Left cardiac atrium (tissue), 4 donors: ENCODE measurements around the gene DKKL1. TPM values are rescaled to one million over a fixed set of nuclear protein-coding genes. Genes with fewer than 3 reads are reported as not detected.

Experiments
- ATAC-seq, 2 donors: fragments of 200-7000 bp; cut with Tn5 transposase; one replicate each; pipeline ENCODE4 v1.9.1; 2020; ENCODE audit warnings: mild to moderate bottlenecking in 2 of 2, moderate library complexity in 2 of 2
- DNase-seq: peaks from one replicate; pipeline ENCODE4 v3.0.0-alpha.2; 2020
- intact Hi-C, 2 donors: fragments of 100-400 bp; cut with DNase I; formaldehyde crosslinking; loops; one replicate each; pipeline versions ENCODE4 v1.14.1 to v1.15.1; 2022 to 2023
- total RNA-seq, 2 donors: library from RNA; stranded (reverse); fragmentation: NEBNext Ultra II Directional; extraction: Animal tissue kit (Norgen Biotek cat#: 25700); gene quantifications; one replicate each; pipeline ENCODE4 v1.2.1, GENCODE V29; 2021
- donor health status: DM: no; HTN: yes; CAD: no.
- donor health status: DM: no; HTN: yes; CAD: no; lungs with severe emphysema.
- donor health status: DM: yes; HTN: yes; CAD: no.
- donor health status: Dilated cardiomyopathy.

Gene DKKL1
- total RNA-seq, 2 donors from 2014 or later, result not detected

DNA sequence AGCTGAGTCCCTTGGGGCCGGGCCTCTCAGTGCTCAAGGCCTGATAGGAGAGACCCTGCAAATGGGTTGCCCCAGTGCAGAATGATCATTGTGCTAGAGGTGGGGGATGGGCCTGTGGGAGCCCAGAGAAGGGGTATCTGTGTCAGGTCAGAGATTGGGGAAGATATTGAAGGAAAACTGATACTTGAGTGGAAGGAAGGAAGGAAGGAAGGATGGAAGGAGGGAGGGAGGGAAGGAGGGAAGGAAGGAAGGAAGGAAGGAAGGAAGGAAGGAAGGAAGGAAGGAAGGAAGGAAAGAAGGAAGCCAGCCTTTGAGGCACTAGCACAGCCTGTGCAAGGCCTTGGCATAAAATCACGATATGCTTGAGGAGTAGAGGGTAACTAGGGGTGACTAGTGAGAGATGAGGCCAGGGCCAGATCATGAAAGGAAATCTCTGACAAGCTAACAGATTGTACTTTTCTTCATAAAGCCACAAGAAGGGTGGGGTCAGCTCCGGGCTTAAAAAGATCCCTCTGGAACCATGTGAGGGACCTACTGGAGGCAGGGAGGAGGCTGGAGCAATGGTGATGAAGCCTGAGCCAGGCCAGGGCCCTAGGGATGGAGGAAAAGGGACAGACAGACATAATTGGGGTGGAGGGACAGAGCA, 48.1 kb downstream of the DKKL1 start:
- ATAC-seq (no peak), DNase-seq (no peak)
- intact Hi-C loops, result loop anchor here in 1 of 2 donors (10.0 kb wide), 1 partner anchor 127 kb away; no protein-coding TSS in a partner anchor

DNA sequence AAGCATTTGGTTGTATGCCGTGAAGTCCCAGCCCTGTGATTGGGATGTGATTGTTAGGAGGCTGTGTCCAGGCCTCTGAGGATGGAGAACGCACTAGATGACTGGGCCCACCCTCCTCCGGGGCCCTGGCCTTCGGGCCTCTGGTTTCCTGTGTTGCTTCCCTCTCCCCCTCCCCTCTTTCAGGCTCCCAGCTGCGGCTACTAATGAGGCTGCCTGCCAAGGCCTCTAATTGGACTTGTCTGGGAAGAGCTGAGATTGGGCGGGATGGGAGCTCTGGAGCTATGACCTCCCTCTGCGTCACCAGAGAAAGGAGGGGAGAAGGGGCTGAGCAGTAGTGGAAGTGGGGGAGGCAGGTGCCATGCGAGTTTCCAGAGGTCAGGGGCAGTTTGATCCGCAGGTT, 49.7 kb downstream of the DKKL1 start:
- intact Hi-C loops, result loop anchor here in 1 of 2 donors (10.0 kb wide), 1 partner anchor 129 kb away; no protein-coding TSS in a partner anchor
- no peak for DNase-seq
- ATAC-seq, result no peak

DNA sequence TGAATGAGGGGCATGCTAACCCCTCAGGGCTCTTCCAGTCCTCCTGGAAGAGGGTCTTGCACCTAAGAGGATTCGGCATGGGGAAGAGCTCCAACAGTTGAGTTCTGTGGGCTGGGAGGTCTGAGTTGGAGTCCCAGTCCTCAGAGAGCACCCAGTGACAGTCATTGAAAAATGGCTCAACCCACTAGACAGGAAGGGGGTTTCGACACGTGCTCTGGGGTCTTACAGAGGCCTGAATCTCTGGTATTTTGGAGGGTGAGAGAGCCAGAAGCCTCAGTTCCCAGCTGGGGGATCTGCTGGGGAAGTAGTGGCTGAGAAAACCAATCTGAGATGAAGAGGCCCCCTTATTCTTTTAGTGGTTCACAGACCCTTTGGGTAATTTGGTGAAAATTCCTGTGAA, 50.6 kb downstream of the DKKL1 start:
- DNase-seq (no peak), ATAC-seq (no peak)
- intact Hi-C loops, result loop anchor here in 1 of 2 donors (10.0 kb wide), 1 partner anchor 129 kb away; no protein-coding TSS in a partner anchor

DNA sequence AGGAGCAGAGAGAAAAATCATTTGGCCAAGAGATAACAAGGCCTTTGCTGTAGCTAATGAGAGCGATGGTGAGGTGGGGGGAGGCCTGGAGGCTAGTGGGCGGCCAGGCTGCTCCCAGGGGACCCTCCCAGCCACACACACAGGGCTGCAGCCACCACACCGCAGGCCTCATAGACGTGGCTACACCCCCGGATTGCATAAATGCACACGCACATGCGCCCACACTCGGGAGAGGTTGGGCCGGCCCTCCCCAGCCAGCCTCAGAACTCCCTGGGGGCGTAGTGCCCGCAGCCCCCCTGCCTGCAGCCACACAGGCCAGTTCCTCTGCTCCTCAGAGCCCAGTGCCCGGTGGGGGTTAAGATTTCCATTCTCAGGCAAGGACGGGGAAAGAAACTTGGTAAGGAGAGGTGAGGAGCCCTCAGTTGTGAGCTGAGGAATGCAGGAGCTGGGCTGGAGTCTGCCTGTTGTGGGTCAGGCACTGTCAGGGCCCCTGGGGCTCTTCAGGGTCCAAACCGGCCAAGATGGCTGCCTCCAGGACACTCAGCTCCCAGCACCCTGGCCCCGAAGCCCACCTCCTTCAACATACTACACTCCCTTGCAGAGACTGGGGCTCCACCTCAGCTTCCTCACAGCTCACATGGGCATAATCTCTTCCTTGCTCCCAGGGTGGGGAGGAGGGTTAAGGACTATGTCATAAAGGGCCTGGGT, 51.6 kb downstream of the DKKL1 start:
- intact Hi-C loops, result loop anchor here in 1 of 2 donors (10.0 kb wide), 1 partner anchor 130 kb away; no protein-coding TSS in a partner anchor
- peak in 1 of 2 donors; percentile 41 for ATAC-seq

DNA sequence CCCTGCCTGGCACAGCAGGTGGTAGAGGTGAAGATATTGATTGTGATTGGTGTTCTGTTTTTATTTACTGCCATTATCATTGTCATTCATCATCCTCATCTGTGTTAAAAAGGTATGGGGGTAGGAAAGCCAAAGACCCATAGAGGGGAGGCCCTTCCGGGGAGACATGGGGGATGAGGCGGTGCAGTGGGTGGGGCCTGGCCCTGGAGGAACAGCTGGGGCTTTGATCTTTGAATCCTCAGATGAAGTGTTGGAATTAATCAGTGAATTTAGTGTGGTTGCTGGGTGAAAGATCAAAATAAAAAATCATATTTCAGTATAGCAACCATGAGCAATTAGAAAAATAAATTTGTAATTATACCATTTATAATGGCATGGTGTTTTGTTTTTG, 52.1 kb downstream of the DKKL1 start:
- ATAC-seq (no peak), DNase-seq (no peak)
- intact Hi-C loops, result loop anchor here in 1 of 2 donors (10.0 kb wide), 1 partner anchor 131 kb away; no protein-coding TSS in a partner anchor

More for the DNA sequence above, 51.6 kb downstream of the DKKL1 start:
- DNase-seq, result no peak

DNA sequence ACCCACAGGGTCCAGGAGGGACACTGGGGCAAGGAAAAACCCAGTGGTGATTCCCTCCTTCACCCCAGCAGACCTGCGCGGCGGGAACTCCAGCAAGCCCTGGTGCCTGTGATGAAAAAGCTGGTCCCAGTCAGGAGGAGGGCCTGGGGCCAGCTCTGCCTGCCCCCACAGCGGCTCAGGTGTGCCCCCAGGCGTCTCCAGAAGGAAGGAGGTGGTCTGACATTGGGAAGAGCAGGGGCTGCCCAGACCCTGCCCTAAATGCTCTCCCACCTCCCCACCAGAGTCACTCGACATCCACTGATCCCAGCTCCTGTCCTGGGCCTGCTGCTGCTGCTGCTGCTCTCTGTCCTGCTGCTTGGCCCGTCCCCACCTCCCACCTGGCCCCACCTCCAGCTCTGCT, 53.4 kb downstream of the DKKL1 start:
- DNase-seq (no peak), ATAC-seq (no peak)
- intact Hi-C loops, result loop anchor here in 1 of 2 donors (10.0 kb wide), 1 partner anchor 132 kb away; no protein-coding TSS in a partner anchor

DNA sequence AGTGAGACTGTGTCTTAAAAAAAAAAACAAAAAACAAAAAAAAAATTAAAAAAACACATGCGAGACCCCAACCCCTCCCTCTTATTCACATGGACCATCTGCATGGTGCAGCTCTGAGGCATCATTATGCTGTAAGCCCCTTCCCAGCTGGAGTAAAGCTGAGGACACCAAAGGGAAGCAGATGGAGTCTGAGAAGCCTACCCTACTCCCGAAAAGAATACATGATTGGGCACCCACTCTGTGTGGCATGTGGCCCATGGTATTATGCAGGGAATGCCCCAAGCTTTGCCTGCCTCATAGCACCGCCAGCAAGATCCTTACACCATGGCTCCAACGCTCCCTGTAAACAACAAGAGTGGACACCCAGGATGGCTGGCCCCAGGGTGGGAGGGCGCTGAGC, 54.8 kb downstream of the DKKL1 start:
- DNase-seq, result no peak
- intact Hi-C loops, result loop anchor here in 1 of 2 donors (10.0 kb wide), 1 partner anchor 134 kb away; no protein-coding TSS in a partner anchor
- ATAC-seq, result no peak

DNA sequence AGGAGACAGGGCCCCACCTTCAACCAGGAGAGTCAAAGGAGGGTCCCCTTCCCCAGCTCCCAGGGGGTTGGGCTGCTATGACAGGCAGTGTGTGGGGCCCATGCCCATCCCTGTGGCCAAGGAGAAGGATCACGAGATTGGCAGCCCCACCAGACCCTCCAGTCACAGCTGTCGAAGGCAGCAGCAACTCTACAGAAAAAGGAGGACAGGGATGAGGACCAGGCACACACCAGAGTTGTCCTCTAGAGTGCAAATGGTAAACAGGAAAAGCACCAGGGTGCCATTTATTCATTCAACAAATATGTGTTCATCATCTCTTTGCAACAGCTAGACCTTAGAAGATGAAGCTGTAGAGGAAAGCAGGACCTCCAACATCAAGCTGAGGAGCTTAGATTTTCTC, 55.5 kb downstream of the DKKL1 start:
- DNase-seq (no peak), ATAC-seq (no peak)
- intact Hi-C loops, result loop anchor here in 1 of 2 donors (10.0 kb wide), 1 partner anchor 134 kb away; no protein-coding TSS in a partner anchor

DNA sequence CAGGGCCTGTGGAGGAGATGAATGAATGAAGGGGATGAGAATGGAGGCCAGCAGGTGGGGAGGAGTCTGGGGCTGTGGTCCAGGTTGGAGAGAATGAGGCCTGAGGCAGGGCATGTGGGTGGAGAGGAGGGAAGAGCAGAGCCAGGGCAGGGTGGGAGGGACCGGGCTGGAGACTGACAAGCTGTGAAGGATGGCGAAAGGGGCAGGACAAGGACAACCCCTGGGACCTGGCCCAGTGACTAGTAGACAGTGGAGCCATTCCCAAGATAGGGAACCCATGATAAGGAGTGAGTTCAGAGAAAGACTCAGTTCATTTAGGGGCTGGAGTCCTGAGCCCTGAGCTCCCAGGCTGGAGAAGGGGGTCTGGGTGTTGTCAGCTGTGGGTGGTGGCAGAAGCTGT, 56.5 kb downstream of the DKKL1 start:
- intact Hi-C loops, result no loop called here
- no peak for ATAC-seq
- DNase-seq, result no peak

DNA sequence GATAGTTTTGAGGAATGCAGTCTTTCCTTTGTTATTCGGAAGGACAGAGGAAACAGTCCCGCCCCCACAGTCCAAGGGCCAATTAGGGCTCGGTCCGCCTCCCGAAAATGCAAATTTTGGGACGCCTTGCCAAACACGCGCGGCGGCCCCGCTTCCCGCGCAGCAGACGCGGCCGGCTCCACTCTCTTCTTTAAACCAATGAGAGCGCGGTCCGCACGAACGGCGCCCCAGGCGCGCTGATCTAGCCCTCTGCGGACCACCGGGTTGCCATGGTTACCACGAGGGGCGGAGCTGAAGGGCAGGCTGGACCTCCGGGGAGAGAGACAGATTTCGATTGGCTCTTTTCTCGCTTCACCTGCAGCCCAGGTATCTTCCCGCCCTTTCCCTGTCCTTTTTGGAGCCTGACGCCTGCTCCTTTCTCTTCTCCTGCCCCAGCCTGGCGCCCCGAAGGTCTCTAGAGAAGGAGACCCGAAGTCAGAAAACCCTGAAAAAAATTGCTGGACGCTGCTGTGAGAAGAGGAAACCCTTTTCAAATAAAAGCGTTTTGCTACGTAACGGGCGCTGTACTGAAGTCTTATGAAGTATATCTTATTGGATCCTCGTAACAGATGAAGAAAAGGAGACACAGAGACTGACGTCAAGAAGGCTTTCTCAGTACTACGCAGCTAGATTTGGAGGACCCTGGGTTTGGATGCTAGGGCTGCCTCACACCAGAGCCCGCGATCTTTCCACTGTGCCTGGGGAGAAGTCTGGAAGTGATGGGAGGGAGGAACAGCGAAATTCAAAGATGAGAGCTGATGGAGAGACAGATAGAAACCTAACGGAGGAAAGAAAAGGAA, 57.6 kb downstream of the DKKL1 start:
- peak; percentile 78 to 80 for ATAC-seq
- intact Hi-C loops, result no loop called here
- DNase-seq, result peak; percentile 82

DNA sequence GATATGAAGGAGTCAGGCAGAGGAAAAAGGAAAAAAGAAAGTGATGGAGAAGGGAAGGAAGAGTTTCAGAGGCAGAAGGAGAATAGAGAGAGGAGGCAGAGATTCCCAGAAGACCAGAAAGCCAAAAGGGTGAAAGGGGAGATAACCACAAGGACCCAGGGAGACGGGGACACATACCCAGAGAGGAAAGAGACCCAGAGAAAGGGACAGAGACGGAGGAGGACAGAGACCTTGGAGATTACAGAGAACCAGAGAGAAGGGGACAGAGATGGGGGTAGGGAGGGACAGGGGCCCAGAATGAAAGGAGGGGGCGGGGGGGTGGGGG, 58.2 kb downstream of the DKKL1 start:
- ATAC-seq (no peak), DNase-seq (no peak)
- intact Hi-C loops, result no loop called here

DNA sequence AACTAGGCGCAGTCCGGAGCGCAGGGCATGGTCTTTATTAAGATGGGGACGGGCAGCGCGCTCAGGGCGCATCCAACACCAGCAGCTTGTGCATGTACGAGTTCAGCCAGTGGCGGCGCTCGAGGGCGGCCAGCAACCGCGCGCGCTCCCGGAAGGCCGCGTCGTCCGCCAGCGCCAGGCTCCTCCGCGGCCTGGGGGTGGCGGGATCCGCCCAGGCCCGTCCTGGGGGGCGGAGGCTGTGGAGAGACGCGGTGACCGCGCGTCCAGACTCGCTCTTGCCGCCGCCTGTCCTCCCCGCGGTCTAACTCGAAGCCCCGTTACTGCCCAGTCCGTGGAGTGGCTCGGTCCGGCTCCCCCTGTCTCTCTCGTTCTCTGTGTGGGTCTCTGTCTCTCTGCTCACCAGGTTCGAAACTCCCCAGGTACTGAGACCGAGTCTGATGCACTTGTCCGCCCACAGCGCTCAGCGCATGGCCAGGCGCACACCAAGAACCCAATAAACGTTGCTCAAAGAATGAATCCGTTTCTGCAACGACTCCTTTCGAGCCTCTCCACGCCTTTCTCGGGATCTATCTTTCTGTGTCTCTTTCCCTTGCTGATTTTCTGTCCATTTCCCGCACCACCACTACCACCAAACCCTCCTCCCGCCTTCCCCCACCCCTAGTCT, 58.9 kb downstream of the DKKL1 start:
- peak; percentile 55 for DNase-seq
- ATAC-seq, result peak; percentile 46 to 65
- intact Hi-C loops, result no loop called here

DNA sequence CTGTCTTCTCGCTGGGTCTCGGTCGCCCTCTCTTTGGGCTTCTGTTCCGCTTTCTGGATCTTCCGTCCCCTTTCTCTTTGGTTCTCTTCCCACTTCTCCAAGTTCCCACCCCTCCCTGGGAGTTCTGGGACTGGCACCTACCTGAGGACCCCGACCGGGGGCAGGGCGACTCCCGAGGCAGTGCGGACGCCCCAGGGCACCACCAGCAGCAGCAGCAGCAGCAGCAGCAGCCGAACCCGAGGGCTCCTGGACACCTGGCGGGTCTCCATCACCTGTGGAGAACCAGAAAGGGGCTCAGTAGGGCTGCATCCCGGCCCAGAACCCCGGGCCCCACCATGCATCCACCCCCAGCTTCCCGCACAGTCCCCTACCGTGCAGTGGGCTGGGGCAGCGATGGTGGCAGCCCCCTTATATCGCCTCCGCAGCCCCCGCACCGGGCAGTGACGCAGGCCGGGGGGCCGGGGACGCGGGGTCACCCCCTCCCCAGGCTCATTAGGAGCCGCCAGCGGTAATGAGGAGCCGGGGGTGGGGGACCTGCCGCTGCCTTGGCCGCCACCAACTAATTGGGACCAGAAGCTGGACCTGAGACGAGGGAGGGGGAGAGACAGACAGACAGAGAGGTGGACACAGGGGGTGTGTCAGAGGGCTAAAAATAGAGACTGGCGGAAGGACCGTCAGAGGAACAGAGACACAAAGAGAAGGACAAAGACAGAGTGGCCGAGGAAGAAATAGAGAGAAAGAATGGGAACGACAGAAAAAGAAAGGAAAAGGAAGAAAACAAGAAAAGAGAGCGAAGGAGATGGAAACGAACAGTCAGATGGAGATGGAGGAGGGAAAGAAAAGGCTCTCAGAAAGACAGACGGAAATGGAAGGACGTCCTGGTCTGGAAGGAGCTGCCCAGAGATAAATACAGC, 59.7 kb downstream of the DKKL1 start, which contains the start of gene PTH2:
Gene PTH2 (minus strand): TSS at position 371 of the 914 bp plus-strand sequence. CDS start 102 bp downstream, at position 269.
- DNase-seq (no peak), ATAC-seq (no peak)
- intact Hi-C loops, result no loop called here

DNA sequence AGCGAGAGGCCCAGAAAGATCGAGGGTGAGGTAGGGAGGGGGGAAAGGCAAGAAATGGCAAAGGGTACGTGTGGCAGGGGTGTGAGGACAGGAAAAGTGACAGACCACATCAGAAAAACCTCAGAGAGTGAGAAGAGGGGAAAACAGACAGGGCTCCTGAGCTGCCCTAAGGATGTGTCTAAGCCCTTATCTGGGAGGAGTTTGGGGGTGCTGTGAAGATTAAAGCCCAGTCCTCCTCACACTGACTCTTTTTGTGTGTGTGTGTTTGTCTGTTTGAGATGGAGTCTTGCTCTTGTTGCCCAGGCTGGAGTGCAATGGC, 60.3 kb downstream of the DKKL1 start:
- ATAC-seq, result no peak
- DNase-seq, result no peak
- intact Hi-C loops, result no loop called here
